HG02588 (cell line): Measurements from ENCODE around the gene ITIH2.
A peak's percentile ranks its signal among the peaks of the same experiment; 100 is the strongest.
"Not testable (repeated sequence)": the region's sequence is repeated elsewhere in the genome, so short reads cannot be mapped to it uniquely, and the experiment has no call there.

Experiments
- ATAC-seq: cut with Tn5 transposase; IDR thresholded peaks from one replicate; pipeline ENCODE4 v1.9.1; 2021; ENCODE audit warnings: mild to moderate bottlenecking, moderate library complexity; ENCODE audit not compliant: unreplicated experiment

Gene ITIH2

DNA sequence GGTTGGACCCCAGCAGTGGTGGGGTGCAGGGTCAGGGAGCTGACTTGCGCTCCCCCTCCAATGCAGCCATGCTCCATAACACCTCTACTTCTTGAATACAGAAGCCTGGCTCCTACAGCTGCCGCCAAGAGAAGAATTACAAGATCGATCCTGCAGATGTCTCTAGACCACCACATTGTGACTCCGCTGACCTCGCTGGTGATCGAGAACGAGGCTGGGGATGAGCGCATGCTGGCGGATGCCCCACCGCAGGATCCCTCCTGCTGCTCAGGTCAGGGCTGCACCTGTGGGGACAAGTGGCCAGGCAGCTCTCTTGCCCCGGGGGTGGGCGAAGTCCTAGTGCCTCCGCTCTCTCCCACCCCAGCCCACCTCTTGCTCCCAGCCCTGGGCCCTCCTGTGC, 31.7 kb downstream of the ITIH2 start:
- ATAC-seq, result no peak

DNA sequence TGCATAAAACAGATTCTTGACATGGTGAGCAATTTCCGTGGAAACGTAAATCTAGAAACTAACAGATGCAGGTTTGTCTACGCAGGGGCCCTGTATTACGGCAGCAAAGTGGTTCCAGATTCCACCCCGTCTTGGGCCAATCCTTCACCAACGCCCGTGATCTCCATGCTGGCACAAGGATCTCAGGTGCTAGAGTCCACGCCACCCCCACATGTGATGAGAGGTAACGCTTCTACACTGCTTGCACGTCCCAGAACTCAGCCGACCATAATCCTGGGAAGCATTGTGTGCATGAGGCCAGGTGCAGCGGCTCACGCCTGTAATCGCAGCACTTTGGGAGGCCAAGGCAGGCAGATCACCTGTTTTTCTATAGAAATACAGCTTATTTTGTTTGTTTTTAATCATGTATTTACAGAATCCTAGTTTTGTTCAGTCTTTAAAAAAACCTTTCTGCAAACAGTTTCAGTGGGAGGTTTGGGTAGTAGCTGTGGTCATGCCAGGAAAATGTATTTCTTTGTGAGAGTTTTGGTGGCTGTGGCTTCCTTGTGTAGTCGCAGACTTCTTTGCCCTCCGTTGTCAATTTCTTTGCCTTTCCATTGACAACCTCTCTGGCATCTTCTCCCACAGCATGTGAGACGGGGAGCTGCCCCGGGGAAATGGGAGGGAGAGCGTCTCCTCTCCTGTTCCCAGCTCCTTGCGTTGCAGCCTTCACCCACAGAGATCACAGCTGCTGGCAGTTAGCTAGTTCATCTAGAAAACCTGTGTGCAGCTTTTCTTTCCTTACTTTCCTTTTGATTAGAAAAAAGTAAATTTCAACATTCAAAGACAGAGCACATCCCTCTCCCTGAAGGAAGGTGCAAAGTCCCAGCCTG, 35.7 kb downstream of the ITIH2 start:
- no peak for ATAC-seq

DNA sequence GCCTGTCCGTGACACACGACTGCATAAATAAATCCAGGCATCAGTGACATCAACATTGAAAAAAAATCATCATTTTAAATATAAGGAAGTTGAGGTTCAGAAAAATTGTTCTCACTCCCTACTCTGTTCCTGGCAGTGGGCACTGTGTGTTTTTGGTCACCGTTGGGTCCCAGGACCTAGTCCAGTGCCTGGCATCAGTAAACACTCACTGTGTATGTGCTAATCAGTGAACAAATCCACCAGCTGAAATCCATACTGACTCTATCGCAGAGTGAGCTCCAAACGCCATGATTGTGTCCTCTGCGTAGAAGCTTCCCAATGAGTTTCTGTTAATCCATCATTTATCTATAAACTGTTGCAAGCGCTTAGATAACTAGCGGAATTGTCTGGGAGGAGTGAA, 41.2 kb downstream of the ITIH2 start:
- ATAC-seq, result no peak

DNA sequence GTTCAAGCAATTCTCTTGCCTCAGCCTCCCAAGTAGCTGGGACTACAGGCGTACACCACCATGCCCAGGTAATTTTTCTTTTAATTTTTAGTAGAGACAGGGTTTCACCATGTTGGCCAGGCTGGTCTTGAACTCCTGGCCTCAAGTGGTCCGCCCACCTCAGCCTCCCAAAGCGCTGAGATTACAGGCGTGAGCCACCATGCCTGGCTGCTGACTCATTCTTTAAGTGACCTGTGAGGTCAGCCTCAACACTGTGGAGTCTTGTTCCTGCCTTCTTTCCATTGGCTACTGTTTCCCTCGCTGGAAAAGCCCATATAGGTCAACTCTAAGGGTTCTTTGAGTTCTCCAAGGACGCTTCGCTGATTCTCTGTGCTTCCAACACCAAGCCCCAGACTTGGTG, 45.5 kb downstream of the ITIH2 start:
- not testable (repeated sequence) for ATAC-seq

DNA sequence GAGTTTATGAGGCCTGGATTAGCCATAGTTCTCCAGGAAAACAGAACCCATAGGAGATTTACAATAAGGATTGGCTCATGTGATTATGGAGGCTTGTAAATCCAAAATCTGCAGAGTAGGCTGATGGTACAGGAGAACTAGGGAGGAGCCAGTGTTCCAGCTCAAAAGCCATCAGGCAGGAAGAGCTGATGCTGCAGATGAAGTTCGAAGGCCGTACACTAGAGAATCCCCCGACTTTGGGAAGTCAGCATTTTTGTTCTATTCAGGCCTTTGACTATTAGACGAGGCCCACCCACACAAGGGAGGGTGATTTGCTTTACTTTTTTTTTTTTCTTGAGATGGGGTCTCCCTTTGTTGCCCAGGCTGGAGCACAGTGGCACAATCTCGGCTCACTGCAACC, 47.1 kb downstream of the ITIH2 start:
- no peak for ATAC-seq

DNA sequence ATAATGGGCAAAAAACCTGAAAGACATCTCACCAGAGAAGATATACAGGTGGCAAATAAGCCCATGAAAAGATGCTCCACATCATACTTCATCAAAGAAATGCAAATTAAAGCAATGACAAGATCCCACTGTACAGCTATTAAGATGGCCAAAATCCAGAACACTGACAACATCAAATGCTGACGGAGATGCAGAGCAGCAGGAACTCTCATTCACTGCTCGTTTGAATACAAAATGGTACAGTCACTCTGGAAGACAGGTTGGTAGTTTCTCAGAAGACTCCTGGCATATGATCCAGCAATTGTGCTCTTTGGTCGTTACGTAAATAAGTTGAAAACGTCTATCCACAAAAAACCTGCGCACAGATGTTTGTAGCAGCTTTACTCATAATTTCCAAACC, 49.1 kb downstream of the ITIH2 start:
- no peak for ATAC-seq

DNA sequence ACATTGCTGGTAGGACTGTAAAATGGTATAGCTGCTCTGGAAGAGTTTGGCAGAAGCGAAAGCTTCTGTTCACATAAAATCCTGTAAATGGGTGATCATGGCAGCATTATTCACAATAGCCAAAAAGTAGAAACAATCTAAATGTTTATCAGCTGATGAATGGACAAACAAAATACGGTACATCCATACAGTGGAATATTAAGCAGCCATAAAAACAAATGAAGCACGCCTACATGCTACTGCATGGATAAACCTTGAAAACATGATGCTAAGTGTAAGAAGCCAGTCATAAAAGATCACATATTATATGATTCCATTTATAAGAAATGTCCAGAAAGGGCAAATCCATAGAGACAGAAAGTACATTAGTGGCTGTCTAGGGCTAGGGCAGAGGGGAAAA, 52.0 kb downstream of the ITIH2 start:
- ATAC-seq, result no peak

DNA sequence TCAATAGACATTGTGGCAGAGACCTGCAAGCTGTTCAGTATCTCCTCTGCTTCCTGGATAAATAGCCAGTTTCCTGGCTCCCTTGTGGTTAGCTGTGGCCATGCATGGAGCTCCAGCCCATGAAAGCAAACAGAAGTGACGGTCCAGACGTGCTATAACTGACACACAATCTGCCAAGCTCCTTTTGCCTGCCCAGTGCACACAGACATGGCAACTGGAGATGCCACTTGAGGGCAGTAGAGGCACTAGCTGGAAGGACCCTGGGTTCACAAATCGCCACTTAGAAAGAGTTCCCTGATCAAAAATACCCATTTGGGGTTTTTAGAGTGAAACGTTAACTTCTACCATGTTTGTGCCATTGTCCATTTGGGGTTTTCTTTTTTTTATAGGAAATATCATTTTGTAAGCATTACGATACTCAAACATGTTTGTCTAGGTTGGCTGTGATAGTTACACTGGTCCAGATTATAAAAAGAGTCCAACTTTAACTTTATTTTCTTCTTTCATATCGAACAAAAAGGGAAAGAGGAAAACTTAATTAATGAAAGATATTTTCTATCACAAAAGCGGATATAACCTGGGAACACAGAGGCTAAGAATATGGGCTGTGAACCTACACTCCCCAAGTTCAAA, 53.4 kb downstream of the ITIH2 start:
- no peak for ATAC-seq

DNA sequence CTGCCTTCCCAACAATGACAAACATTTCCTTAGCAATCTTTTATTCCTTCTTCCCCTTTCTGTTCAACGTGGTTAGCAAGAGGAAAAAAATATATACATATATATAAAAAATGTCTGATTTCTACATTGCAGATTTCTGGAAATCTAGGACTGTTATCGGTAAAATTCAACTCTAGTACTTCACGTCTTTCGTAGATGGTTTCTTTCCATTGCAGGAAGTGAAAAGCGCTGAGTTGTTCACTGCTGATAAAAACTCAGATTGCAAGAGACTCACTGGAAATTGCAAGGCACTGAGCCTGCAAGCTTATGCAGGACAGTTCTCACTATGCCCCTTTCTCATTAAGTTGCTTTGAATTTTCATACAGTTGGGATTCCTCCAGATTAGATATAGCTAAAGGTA, 60.8 kb downstream of the ITIH2 start:
- no peak for ATAC-seq

DNA sequence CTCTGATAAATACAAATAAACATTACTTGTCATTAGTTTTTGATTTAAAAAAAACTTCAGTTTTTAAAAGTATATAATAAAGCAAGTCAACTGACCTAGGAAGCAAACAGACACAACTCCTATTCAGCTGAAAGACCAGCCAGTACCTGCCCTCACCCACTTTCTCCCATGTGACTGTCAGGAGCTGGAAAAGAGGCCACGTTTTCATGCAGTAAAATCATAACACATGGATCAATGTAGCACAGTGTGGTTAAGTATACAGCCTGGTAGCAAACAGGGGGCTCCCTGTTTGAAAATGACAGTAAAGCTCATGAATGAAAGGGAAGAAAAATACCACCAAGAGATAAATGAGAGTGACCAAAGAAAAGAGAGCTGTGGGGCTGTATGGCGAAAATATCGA, 63.1 kb downstream of the ITIH2 start:
- no peak for ATAC-seq

DNA sequence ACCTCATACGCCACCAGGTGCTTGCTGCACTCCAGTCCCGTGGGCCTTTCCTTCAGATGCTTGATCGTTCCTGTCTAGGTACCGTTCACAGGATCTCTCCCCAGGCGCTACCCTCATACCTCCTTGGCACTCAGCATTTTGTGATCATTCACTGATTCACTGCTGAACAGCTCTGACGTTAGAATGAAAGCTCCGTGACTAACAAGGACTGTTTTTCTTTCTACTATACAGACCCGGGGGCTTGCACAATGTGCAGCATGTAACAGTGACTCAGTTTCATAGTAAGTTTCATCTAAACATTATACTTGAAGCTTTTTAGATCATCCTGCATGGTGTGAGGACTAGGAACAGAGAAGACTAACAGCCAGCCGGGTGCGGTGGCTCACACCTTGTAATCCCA, 64.1 kb downstream of the ITIH2 start:
- ATAC-seq, result no peak

DNA sequence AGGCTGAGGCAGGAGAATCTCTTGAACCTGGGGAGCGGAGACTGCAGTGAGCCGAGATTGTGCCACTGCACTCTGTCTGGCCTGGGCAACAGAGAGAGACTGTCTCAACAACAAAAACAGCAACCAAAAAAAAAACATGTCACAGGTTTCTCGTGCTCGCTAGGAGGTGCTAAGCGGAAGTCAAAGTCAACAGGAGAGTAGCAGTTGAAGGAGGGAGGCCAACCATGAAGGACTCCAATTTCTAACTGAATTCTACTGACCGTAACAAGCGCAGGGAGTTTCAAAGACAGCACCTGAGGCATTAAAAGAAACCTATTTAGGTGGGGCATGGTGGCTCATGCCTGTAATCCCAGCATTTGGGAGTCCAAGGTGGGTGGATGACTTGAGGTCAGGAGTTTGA, 65.3 kb downstream of the ITIH2 start:
- ATAC-seq, result no peak

DNA sequence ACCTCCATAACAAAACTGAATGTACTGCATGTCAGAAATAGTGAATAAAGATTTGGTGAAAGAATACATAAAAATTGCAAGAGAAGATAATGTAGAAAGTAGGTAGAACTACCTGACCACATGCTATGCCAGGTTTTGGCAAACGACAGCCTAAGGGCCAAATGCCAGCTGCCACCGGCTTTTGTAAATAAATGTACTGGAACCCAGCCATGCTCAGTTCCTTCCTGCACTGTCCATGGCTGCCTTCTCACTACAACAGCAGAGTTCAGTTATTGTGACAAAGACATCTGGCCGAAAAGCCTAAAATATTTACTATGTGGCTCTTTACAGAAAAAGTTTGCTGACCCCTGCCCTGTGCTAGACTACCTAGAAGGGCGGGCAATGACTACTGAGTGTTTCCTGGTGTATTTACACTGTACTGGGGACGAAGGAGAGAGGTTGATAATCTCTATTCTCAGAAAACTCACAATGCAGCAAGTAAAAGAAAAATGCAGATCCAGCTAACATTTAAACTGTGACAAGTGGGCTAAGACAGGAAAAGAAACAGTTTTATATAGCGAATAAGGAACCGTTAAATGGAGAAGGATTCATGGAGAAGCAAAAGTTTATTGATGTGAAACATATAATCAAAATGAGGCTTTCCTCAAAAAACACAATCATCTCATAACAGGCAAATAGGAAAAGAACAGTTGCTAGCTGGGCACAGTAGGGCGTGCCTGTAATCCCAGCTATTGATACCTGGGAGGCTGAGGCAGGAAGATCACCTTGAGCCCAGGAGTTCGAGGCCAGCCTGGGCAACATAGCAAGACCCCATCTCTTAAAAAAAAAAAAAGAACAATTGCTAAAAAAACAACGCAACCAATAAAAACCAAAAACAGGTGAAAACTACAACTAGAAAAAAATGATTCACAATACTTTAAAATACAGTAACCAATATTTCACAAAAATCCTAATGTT, 71.0 kb downstream of the ITIH2 start:
- ATAC-seq, result no peak

DNA sequence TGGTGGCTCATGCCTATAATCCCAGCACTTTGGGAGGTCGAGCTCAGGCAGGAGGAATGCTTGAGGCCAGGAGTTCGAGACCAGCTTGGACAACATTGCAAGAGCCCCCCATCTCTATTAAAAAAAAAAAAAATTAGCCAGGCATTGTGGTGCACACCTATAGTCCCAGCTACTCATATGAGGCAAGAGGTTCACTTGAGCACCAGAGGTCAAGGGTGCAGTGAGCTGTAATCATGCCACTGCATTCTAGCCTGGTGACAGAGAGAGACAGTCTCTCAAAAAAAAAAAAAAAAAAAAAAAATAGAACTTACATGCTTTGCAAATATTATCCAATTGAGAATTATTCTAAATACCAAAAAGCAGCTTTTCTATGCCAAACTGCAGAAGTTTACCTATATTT, 73.7 kb downstream of the ITIH2 start:
- ATAC-seq, result no peak

DNA sequence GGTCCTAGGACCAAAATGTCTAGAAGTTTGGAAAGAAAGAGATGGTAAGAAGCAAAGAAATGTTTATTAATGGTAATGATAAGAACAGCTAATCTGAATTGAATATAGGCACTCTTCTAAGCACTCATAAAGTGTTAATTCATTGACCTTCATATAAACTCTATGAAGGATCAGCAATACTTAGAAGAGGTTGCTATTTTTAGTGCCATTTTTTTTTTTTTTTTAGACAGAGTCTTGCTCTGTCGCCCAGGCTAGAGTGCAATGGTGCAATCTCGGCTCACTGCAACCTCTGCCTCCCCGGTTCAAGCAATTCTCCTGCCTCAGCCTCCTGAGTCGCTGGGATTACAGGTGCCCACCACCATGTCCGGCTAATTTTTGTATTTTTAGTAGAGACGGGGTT, 79.1 kb downstream of the ITIH2 start:
- not testable (repeated sequence) for ATAC-seq

DNA sequence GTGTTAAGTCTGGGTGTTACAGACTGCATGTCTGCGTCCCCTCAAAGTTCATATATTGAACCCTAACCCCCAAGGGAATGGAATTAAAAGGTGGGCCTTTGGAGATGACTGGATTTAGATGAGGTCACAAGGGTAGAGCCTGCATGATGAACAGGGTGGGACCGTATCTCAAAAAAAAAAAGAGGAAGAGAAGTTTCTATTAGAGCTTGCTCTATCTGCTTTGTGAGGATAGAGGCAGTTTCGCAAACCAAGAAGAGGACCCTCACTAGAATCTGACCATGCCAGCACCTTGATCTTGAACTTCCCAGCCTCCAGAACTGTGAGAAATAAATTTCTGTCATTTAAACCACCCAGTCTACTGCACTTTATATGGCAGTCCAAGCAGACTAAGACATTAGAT, 83.3 kb downstream of the ITIH2 start:
- no peak for ATAC-seq

DNA sequence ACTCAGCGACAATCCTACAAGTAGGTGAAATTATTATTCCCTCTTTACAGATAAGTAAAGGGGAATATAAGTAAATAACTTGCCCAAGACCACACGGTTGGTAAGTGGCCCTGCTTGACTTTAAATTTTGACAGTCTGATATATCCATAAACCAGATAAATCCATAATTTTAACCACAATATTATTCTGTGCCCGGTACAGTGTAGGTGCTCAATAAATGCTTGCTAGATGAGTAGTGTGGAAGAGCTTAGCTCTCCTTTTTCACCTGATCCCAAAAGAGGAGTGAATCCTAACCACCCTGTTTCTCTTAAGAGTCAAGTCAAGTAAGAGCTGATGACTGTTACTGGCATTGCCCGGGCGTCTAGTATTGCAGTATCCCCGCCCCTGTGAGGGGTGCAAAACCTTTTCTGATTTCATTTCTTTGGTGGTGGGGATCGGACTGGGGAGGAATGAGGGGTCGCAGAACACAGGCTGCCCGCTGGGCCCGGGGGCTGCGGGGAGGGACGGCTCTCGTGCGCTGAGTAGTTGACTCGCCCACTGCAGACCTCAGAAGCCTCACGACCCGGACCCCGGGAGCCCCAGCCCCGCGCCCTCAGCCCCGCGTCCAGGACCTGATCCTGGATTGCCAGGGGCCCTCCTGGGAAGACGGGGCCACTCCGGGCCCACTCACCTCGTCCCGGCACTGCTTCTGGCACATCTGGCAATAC, 84.2 kb downstream of the ITIH2 start:
- peak; percentile 16 for ATAC-seq

DNA sequence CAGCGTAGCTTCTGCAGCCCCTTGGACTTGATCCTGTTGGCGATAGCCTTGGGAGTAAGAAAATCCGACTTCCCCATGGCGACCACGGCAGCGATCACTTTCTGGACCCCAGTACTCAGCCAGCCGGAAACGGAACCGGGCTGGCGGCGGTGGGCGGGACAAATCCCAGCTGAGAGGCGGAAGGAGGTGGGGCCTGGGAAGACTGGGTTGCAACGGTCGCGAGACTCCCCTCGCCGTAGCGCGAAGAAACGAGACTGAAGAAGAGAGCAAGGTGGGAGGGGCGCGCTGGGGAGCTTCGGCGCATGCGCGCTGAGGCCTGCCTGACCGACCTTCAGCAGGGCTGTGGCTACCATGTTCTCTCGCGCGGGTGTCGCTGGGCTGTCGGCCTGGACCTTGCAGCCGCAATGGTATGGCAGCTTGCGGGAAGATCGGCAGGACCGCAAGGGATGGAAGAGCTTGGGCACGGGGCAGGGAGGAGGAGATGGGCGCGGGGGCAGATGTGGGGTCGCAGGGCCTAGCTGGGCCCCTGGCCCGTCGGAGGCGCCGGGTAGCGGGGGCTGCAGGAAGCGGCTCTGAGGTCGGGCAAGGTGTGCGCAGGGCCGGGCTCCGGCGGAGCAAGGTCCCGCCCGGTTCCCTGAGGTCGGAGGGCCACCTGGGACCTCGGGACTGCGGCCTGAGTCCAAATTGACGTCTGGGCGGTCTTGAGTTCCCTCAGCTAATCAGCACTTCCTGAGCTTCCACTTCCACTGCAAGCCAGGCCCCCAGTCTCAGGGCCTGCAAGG, 84.9 kb downstream of the ITIH2 start, which contains the start of the genes ATP5F1C and KIN:
TSS of gene ATP5F1C (plus strand) at position 321 of the 782 bp plus-strand sequence. CDS start at position 352, 31 bp downstream.
TSS of gene KIN (minus strand) at position 137 of the 782 bp plus-strand sequence. CDS start at position 77, 60 bp downstream.
- peak; percentile 94 for ATAC-seq

DNA sequence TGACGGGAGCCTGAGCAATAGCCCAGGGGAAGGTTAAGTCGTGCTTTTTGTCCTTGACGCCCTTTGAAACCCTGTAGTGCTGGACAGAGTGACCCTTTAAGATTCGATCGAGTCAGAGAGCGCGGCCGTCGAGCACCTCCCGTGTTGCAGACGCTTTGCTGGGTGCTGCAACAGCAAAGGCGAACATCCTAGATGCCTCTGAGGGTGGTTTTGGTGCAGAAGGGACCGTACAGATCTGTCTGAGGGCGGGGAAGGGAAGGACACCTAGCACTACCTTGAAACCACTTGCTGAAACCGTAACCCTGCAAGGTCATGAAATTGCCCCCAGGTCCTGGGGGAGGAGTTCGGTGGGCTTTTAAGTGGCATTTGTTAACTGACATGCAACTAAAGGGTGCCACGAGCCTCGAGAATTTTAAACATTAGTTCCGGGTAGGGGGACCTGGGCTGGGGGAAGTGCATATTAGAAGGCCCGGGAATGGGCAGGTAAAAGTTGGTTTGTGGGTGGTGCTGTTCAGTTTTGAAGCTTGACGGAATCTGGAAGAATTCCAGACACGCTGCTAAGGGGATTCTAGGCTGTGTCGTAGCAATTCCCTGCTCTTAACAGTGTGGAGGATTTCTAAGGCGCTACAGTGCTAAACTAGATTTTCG, 85.6 kb downstream of the ITIH2 start:
- ATAC-seq, result peak; percentile 10
